WTC11 (cell line): ENCODE data around the gene CPNE6. TPM values are rescaled to one million over a fixed set of nuclear protein-coding genes. Genes with fewer than 3 reads are reported as not detected.
A peak's percentile ranks its signal among the peaks of the same experiment; 100 is the strongest.

ENCODE experiments used
- ATAC-seq: fragments of 200-7000 bp; cut with Tn5 transposase; 2 replicates; pipeline ENCODE4 v1.10.0; 2021; ENCODE audit warnings: mild to moderate bottlenecking, moderate library complexity
- CTCF ChIA-PET: fragments of 300-600 bp; sonication (Branson Sonifier 250); formaldehyde crosslinking; loops from one replicate; lab custom pipeline; 2021; ENCODE audit warnings: antibody characterized with exemption; lab: Charles Lee
- POLR2A ChIA-PET: fragments of 350-600 bp; sonication (Branson Sonifier 250); formaldehyde crosslinking; loops from one replicate; lab custom pipeline; 2021; ENCODE audit warnings: antibody characterized with exemption; lab: Charles Lee
- DNase-seq: peaks from one replicate; pipeline ENCODE4 v3.0.0; 2021; ENCODE audit warnings: low spot score
- H3K27ac Mint-ChIP-seq: 2 replicates; pipeline ENCODE4 v1.8.0; 2021; ENCODE audit warnings: mixed read lengths
- H3K27me3 Mint-ChIP-seq: 2 replicates; pipeline ENCODE4 v1.8.0; 2021; ENCODE audit warnings: low read depth, mild to moderate bottlenecking, moderate library complexity, mixed read lengths
- H3K36me3 Mint-ChIP-seq: 2 replicates; pipeline ENCODE4 v1.8.0; 2021; ENCODE audit warnings: mixed read lengths
- H3K4me1 Mint-ChIP-seq: 2 replicates; pipeline ENCODE4 v1.8.0; 2022; ENCODE audit warnings: mixed read lengths
- H3K4me3 Mint-ChIP-seq: 2 replicates; pipeline ENCODE4 v1.8.0; 2021; ENCODE audit warnings: mild to moderate bottlenecking, moderate library complexity, mixed read lengths
- H3K9me3 Mint-ChIP-seq: 2 replicates; pipeline ENCODE4 v1.8.0; 2021; ENCODE audit warnings: mixed read lengths
- ETV6 ChIP-seq: sonication (generic); formaldehyde crosslinking; IDR thresholded peaks from 2 replicates; pipeline ENCODE4 v1.8.1; 2022; ENCODE audit warnings: mild to moderate bottlenecking, missing genetic modification reagents
- FOXK1 ChIP-seq: sonication (generic); formaldehyde crosslinking; IDR thresholded peaks from 2 replicates; pipeline ENCODE4 v1.8.0; 2022; ENCODE audit warnings: mild to moderate bottlenecking, moderate library complexity, missing genetic modification reagents
- FOXP1 ChIP-seq: sonication (generic); formaldehyde crosslinking; IDR thresholded peaks from 2 replicates; pipeline ENCODE4 v1.8.0; 2022; ENCODE audit warnings: missing genetic modification reagents, mild to moderate bottlenecking, moderate library complexity, borderline replicate concordance
- GABPB1 ChIP-seq: sonication (generic); formaldehyde crosslinking; IDR thresholded peaks from 2 replicates; pipeline ENCODE4 v1.8.1; 2023; ENCODE audit warnings: mild to moderate bottlenecking, missing genetic modification reagents
- GTF2I ChIP-seq: fragments of 250-450 bp; sonication (Bioruptor Pico); conservative IDR thresholded peaks from 2 replicates; pipeline ENCODE4 v1.4.0; 2021; ENCODE audit warnings: mild to moderate bottlenecking
- IRF2 ChIP-seq: sonication (generic); formaldehyde crosslinking; IDR thresholded peaks from 2 replicates; pipeline ENCODE4 v1.8.0; 2022; ENCODE audit warnings: low read depth, missing genetic modification reagents, borderline replicate concordance
- JUN ChIP-seq: sonication (generic); formaldehyde crosslinking; IDR thresholded peaks from 2 replicates; pipeline ENCODE4 v1.8.0; 2023; ENCODE audit warnings: mild to moderate bottlenecking, missing genetic modification reagents
- TEAD1 ChIP-seq: sonication (generic); formaldehyde crosslinking; IDR thresholded peaks from 2 replicates; pipeline ENCODE4 v1.8.0; 2022; ENCODE audit warnings: mild to moderate bottlenecking, missing genetic modification reagents
- ZNF232 ChIP-seq: sonication (generic); formaldehyde crosslinking; IDR thresholded peaks from 2 replicates; pipeline ENCODE4 v1.8.0; 2022; ENCODE audit warnings: mild to moderate bottlenecking, missing genetic modification reagents
- ZNF671 ChIP-seq: fragments of 250-450 bp; sonication (Bioruptor Pico); IDR thresholded peaks from 2 replicates; pipeline ENCODE4 v1.8.0; 2021; ENCODE audit warnings: mild to moderate bottlenecking
- total RNA-seq: library from RNA; stranded (reverse); gene quantifications from 3 replicates; pipeline ENCODE4 v1.2.3, GENCODE V29; 2021
- TF ChIP-seq, protein P1 (sequence below): sonication (generic); formaldehyde crosslinking; IDR thresholded peaks from 2 replicates; pipeline ENCODE4 v1.8.0; 2023; ENCODE audit warnings: missing genetic modification reagents
- TF ChIP-seq, protein P2 (sequence below): sonication (generic); formaldehyde crosslinking; IDR thresholded peaks from 2 replicates; pipeline ENCODE4 v1.8.1; 2022; ENCODE audit warnings: low read depth, mild to moderate bottlenecking, moderate library complexity, missing genetic modification reagents, borderline replicate concordance
- TF ChIP-seq, protein P3 (sequence below): sonication (generic); formaldehyde crosslinking; IDR thresholded peaks from 2 replicates; pipeline ENCODE4 v1.8.0; 2023; ENCODE audit warnings: missing genetic modification reagents, mild to moderate bottlenecking, borderline replicate concordance
- TF ChIP-seq, protein P4 (sequence below): sonication (generic); formaldehyde crosslinking; IDR thresholded peaks from 2 replicates; pipeline ENCODE4 v1.8.0; 2022; ENCODE audit warnings: missing genetic modification reagents
- TF ChIP-seq, protein P5 (sequence below): sonication (generic); formaldehyde crosslinking; IDR thresholded peaks from 2 replicates; pipeline ENCODE4 v1.8.1; 2023; ENCODE audit warnings: mild to moderate bottlenecking, missing genetic modification reagents

CPNE6 gene
- total RNA-seq, 1 experiment from 2014 or later: not detected

DNA sequence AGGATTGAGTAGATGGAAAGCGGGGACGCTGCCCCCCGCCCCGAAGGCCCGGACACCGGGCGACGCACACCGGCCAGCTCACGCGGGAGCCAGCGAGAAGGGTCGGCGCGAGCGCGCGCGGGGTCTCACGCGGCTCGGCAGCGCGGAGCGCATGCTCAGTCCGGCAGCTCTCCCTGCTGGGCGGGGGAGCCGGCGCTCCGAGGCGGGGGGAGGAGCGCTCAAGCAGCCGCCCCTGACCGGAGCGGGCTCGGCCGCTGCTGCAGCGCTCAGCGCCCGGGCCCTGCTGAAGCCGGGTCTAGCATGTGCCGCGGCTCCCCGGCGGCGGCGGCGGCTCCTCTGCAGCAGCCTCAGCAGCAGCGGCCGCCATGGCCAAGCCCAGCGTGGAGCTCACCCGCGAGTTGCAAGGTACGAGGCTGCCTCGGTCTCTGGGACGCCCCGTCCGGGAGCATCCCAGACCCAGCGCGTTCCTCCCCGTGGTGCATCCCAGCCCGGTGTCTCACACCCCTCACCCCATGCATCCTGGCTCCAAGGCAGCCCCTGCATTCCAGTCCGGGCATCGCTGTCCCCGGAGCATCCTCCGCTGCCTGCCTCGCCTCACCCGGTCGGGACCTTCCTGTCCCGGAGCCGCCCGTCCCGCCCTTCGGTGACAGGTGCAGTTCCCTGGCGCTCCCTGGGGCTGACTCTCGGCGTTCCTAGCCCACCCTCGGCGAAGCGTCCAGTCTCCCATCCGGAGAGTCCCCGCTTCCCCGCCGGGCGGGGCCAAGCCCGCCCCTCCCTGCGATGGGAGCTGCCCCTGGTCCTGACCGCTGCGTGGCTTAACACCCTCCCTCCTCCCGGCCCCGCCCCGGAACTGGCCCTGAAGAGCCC lies 19.3 kb upstream of the CPNE6 start, which contains the start of gene CARMIL3 (continued):
- TF ChIP-seq IRF2 (CRISPR knock-in tag): no peak
- TF ChIP-seq, protein P1, sequence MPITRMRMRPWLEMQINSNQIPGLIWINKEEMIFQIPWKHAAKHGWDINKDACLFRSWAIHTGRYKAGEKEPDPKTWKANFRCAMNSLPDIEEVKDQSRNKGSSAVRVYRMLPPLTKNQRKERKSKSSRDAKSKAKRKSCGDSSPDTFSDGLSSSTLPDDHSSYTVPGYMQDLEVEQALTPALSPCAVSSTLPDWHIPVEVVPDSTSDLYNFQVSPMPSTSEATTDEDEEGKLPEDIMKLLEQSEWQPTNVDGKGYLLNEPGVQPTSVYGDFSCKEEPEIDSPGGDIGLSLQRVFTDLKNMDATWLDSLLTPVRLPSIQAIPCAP (CRISPR knock-in tag): no peak; the same call in 1 of the 2 replicates
- TF ChIP-seq ZNF671 (CRISPR knock-in tag): no peak
- peak; percentile 71; the same call in 1 of the 2 replicates for TF ChIP-seq JUN (CRISPR knock-in tag)
- TF ChIP-seq TEAD1 (CRISPR knock-in tag): peak; percentile 17; the same call in 1 of the 2 replicates
- TF ChIP-seq, protein P2, sequence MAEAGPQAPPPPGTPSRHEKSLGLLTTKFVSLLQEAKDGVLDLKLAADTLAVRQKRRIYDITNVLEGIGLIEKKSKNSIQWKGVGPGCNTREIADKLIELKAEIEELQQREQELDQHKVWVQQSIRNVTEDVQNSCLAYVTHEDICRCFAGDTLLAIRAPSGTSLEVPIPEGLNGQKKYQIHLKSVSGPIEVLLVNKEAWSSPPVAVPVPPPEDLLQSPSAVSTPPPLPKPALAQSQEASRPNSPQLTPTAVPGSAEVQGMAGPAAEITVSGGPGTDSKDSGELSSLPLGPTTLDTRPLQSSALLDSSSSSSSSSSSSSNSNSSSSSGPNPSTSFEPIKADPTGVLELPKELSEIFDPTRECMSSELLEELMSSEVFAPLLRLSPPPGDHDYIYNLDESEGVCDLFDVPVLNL (CRISPR knock-in tag): peak; percentile 74; the same call in 1 of the 2 replicates
- TF ChIP-seq ETV6 (CRISPR knock-in tag): 0 out of 2 replicates have a peak, but pooled peaks have one; percentile 62
- TF ChIP-seq, protein P3, sequence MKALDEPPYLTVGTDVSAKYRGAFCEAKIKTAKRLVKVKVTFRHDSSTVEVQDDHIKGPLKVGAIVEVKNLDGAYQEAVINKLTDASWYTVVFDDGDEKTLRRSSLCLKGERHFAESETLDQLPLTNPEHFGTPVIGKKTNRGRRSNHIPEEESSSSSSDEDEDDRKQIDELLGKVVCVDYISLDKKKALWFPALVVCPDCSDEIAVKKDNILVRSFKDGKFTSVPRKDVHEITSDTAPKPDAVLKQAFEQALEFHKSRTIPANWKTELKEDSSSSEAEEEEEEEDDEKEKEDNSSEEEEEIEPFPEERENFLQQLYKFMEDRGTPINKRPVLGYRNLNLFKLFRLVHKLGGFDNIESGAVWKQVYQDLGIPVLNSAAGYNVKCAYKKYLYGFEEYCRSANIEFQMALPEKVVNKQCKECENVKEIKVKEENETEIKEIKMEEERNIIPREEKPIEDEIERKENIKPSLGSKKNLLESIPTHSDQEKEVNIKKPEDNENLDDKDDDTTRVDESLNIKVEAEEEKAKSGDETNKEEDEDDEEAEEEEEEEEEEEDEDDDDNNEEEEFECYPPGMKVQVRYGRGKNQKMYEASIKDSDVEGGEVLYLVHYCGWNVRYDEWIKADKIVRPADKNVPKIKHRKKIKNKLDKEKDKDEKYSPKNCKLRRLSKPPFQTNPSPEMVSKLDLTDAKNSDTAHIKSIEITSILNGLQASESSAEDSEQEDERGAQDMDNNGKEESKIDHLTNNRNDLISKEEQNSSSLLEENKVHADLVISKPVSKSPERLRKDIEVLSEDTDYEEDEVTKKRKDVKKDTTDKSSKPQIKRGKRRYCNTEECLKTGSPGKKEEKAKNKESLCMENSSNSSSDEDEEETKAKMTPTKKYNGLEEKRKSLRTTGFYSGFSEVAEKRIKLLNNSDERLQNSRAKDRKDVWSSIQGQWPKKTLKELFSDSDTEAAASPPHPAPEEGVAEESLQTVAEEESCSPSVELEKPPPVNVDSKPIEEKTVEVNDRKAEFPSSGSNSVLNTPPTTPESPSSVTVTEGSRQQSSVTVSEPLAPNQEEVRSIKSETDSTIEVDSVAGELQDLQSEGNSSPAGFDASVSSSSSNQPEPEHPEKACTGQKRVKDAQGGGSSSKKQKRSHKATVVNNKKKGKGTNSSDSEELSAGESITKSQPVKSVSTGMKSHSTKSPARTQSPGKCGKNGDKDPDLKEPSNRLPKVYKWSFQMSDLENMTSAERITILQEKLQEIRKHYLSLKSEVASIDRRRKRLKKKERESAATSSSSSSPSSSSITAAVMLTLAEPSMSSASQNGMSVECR (CRISPR knock-in tag): peak; percentile 1

DNA sequence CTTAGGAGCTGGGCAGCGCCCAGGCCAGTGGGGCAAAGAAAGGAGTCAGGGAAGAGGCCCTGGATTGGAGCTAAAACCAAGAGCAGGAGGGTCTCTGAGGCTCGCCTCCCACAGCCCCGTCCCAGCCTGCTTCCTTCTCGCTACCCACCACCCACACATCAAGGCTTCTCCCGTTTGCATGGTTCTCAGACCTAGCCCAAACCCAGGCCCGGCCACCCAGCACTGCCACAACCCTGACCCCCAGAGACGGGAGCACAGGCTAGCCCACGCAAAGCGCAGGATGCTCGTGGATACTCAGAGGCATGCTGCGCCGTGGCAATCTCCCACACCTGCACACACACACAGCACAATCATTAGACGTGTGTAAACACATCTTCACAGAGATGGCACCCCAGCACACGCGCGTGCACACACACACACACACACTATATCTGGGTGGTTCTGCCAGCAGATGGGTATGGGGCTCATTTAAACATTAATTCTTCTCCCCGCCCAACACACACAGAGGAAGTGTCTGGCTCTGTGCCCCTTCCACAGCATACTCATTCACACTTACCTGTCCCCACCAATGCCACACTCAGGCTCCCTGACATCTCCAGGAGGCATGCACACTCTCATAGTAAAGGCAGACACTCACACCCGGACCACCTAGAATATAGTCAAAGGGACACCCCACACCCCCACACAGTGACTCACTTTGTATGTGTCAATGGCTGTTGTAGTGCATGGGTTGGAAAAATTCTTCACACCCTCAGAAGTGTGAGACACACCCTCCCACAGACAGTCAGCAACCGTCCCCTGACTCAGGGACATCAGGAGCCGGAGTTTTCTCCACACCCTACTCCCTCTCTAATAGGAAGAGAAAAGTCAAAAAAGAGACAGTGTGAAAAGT lies 18.5 kb upstream of the CPNE6 start:
- DNase-seq: no peak
- no peaks in the 10 kb centered on the region for H3K36me3 Mint-ChIP-seq
- H3K27me3 Mint-ChIP-seq: no peaks in the 10 kb centered on the region; the same call in none of the 2 replicates
- H3K4me1 Mint-ChIP-seq: peaks cover 18% of the 10 kb centered on the region
- CTCF ChIA-PET: interaction anchor here (0.8 to 4.3 kb wide), 12 partner anchors 15 to 108 kb away, joined by 3 to 25 read pairs (median 8); partner anchors contain the start of genes DCAF11, DHRS4L2, IRF9 and NRL
- H3K4me3 Mint-ChIP-seq: peak overlapping the region; percentile 71
- H3K9me3 Mint-ChIP-seq: no peaks in the 10 kb centered on the region
- H3K27ac Mint-ChIP-seq: 0 out of 2 replicates have a peak overlapping the region, but pooled peaks have one; percentile 41
- POLR2A ChIA-PET: interaction anchor here (0.5 to 2.4 kb wide), 11 partner anchors 9 to 962 kb away, joined by 3 to 17 read pairs (median 4); partner anchors contain the start of genes CHMP4A, DCAF11, NRL and PCK2
- ATAC-seq: no peak; the same call in 1 of the 2 replicates
- no peak for TF ChIP-seq ZNF232 (CRISPR knock-in tag)
- TF ChIP-seq GTF2I (CRISPR knock-in tag): no peak
- TF ChIP-seq FOXP1: 0 out of 2 replicates have a peak, but pooled peaks have one; percentile 7
- TF ChIP-seq, protein P4, sequence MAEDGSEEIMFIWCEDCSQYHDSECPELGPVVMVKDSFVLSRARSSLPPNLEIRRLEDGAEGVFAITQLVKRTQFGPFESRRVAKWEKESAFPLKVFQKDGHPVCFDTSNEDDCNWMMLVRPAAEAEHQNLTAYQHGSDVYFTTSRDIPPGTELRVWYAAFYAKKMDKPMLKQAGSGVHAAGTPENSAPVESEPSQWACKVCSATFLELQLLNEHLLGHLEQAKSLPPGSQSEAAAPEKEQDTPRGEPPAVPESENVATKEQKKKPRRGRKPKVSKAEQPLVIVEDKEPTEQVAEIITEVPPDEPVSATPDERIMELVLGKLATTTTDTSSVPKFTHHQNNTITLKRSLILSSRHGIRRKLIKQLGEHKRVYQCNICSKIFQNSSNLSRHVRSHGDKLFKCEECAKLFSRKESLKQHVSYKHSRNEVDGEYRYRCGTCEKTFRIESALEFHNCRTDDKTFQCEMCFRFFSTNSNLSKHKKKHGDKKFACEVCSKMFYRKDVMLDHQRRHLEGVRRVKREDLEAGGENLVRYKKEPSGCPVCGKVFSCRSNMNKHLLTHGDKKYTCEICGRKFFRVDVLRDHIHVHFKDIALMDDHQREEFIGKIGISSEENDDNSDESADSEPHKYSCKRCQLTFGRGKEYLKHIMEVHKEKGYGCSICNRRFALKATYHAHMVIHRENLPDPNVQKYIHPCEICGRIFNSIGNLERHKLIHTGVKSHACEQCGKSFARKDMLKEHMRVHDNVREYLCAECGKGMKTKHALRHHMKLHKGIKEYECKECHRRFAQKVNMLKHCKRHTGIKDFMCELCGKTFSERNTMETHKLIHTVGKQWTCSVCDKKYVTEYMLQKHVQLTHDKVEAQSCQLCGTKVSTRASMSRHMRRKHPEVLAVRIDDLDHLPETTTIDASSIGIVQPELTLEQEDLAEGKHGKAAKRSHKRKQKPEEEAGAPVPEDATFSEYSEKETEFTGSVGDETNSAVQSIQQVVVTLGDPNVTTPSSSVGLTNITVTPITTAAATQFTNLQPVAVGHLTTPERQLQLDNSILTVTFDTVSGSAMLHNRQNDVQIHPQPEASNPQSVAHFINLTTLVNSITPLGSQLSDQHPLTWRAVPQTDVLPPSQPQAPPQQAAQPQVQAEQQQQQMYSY (CRISPR knock-in tag): peak; percentile 47; the same call in 1 of the 2 replicates
- TF ChIP-seq FOXK1 (CRISPR knock-in tag): no peak
- no peak for TF ChIP-seq GABPB1 (CRISPR knock-in tag)
- TF ChIP-seq, protein P5, sequence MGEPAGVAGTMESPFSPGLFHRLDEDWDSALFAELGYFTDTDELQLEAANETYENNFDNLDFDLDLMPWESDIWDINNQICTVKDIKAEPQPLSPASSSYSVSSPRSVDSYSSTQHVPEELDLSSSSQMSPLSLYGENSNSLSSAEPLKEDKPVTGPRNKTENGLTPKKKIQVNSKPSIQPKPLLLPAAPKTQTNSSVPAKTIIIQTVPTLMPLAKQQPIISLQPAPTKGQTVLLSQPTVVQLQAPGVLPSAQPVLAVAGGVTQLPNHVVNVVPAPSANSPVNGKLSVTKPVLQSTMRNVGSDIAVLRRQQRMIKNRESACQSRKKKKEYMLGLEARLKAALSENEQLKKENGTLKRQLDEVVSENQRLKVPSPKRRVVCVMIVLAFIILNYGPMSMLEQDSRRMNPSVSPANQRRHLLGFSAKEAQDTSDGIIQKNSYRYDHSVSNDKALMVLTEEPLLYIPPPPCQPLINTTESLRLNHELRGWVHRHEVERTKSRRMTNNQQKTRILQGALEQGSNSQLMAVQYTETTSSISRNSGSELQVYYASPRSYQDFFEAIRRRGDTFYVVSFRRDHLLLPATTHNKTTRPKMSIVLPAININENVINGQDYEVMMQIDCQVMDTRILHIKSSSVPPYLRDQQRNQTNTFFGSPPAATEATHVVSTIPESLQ (CRISPR knock-in tag): no peak
